Smooth muscle cell (in vitro differentiated cells): ENCODE results near the gene OSBPL1A. TPM values are rescaled to one million over a fixed set of nuclear protein-coding genes. Genes with fewer than 3 reads are reported as not detected.

Source experiments
- DNase-seq: peaks from one replicate; lab custom pipeline; 2025; ENCODE audit not compliant: unreplicated experiment; lab: John Stamatoyannopoulos, UW
- H2AFZ ChIP-seq: fragments of 200-600 bp; sonication (generic); 2 replicates; pipeline ENCODE4 v1.6.0; 2016; ENCODE audit warnings: antibody characterized with exemption, low read depth, mild to moderate bottlenecking
- H3F3A ChIP-seq: fragments of 200-600 bp; sonication (generic); 2 replicates; pipeline ENCODE4 v1.6.0; 2017; ENCODE audit warnings: antibody characterized with exemption, low read depth
- H3K27ac ChIP-seq: fragments of 200-600 bp; sonication (generic); 2 replicates; pipeline ENCODE4 v1.5.1; 2016; ENCODE audit warnings: low read depth, mild to moderate bottlenecking
- H3K27me3 ChIP-seq: fragments of 200-600 bp; sonication (generic); 2 replicates; pipeline ENCODE4 v1.6.1; 2016; ENCODE audit warnings: low read depth, mild to moderate bottlenecking
- H3K36me3 ChIP-seq: fragments of 200-600 bp; sonication (generic); 2 replicates; pipeline ENCODE4 v1.5.1; 2016; ENCODE audit warnings: low read depth
- H3K4me1 ChIP-seq: fragments of 200-600 bp; sonication (generic); 2 replicates; pipeline ENCODE4 v1.5.1; 2016; ENCODE audit warnings: low read depth
- H3K4me2 ChIP-seq: fragments of 200-600 bp; sonication (generic); 2 replicates; pipeline ENCODE4 v1.6.0; 2016; ENCODE audit warnings: mild to moderate bottlenecking
- H3K4me3 ChIP-seq: fragments of 200-600 bp; sonication (generic); 2 replicates; pipeline ENCODE4 v1.5.1; 2016; ENCODE audit warnings: mild to moderate bottlenecking
- H3K79me2 ChIP-seq: fragments of 200-600 bp; sonication (generic); 2 replicates; pipeline ENCODE4 v1.6.0; 2016; ENCODE audit warnings: low read depth, mild to moderate bottlenecking
- H3K9ac ChIP-seq: fragments of 200-600 bp; sonication (generic); 2 replicates; pipeline ENCODE4 v1.6.0; 2016; ENCODE audit warnings: low read depth
- H3K9me3 ChIP-seq: fragments of 200-600 bp; sonication (generic); replicated peaks from 2 replicates; pipeline ENCODE4 v1.5.1; 2016; ENCODE audit warnings: low read depth
- H4K20me1 ChIP-seq: fragments of 200-600 bp; sonication (generic); 2 replicates; pipeline ENCODE4 v1.6.0; 2016; ENCODE audit warnings: low read depth
- CTCF ChIP-seq: fragments of 200-600 bp; sonication (generic); IDR thresholded peaks from 2 replicates; pipeline ENCODE4 v1.5.1; 2017; ENCODE audit warnings: borderline replicate concordance, mild to moderate bottlenecking, antibody characterized with exemption; ENCODE audit not compliant: insufficient read depth, poor library complexity, severe bottlenecking
- WGBS: methylation state at CpG from one replicate; pipeline ENCODE4 v1.1.7; 2016; ENCODE audit warnings: low lambda C conversion rate; 5-methylcytosine and 5-hydroxymethylcytosine counted together
- polyA plus RNA-seq: library from polyadenylated mRNA; unstranded; fragments of >200 nt; fragmentation: Nextera tagmentation; extraction: Ambion mirVana; gene quantifications from 2 replicates; pipeline ENCODE4 v1.2.1, GENCODE V29; 2016
- total RNA-seq: library from RNA; depleted of rRNA; stranded (reverse); fragments of >200 nt; gene quantifications from 2 replicates; pipeline ENCODE4 v1.2.3, GENCODE V29; 2014

OSBPL1A gene
- total and polyA plus RNA-seq, 2 experiments from 2014 or later: 15.3 to 23.4 TPM

- WGBS: 59% methylated on average over 2 of the region's 2 CpGs
- H3K36me3 ChIP-seq: no peaks in the 10 kb centered on the region
- no peak for DNase-seq
- no peak overlapping the region for H3K4me2 ChIP-seq
- peaks cover 3% of the 10 kb centered on the region for H4K20me1 ChIP-seq
- H3K4me3 ChIP-seq: no peak overlapping the region
- H3F3A ChIP-seq: no peaks in the 10 kb centered on the region
- H3K9ac ChIP-seq: no peak overlapping the region
- peaks cover 4% of the 10 kb centered on the region for H3K79me2 ChIP-seq
- TF ChIP-seq CTCF: no peak
- no peak overlapping the region for H2AFZ ChIP-seq
- H3K27me3 ChIP-seq: no peaks in the 10 kb centered on the region
- H3K9me3 ChIP-seq: no peaks in the 10 kb centered on the region
- H3K27ac ChIP-seq: no peak overlapping the region
- H3K4me1 ChIP-seq: no peaks in the 10 kb centered on the region
Measured at GRCh38 chr18:24248359-24248758, 149.3 kb downstream of the OSBPL1A start.

GRCh38 chr18:24246143-24246542, 151.5 kb downstream of the OSBPL1A start:
- Histone ChIP-seq H3K9me3 (no peaks in the 10 kb centered on the region), H3K79me2 (peaks cover 4% of the 10 kb centered on the region), H3K4me2 (no peak overlapping the region), H3K9ac (no peak overlapping the region), H3K4me1 (no peaks in the 10 kb centered on the region), H4K20me1 (peaks cover 3% of the 10 kb centered on the region), H3K27me3 (no peaks in the 10 kb centered on the region), H2AFZ (no peak overlapping the region), H3K36me3 (no peaks in the 10 kb centered on the region), H3K27ac (no peak overlapping the region), H3K4me3 (no peak overlapping the region), H3F3A (no peaks in the 10 kb centered on the region)
- DNase-seq: no peak
- TF ChIP-seq CTCF: no peak
- WGBS: 97% methylated on average over 3 of the region's 3 CpGs

GRCh38 chr18:24244698-24245097, 152.9 kb downstream of the OSBPL1A start:
- no peak overlapping the region for H3K4me3 ChIP-seq
- H2AFZ ChIP-seq: no peak overlapping the region
- H3K36me3 ChIP-seq: no peaks in the 10 kb centered on the region
- 96% methylated on average over 5 of the region's 5 CpGs for WGBS
- no peak for TF ChIP-seq CTCF
- peaks cover 4% of the 10 kb centered on the region for H3K79me2 ChIP-seq
- H3K4me1 ChIP-seq: no peaks in the 10 kb centered on the region
- no peaks in the 10 kb centered on the region for H3K27me3 ChIP-seq
- no peak overlapping the region for H3K9ac ChIP-seq
- H3F3A ChIP-seq: no peaks in the 10 kb centered on the region
- peaks cover 3% of the 10 kb centered on the region for H4K20me1 ChIP-seq
- no peak overlapping the region for H3K4me2 ChIP-seq
- no peak for DNase-seq
- H3K27ac ChIP-seq: no peak overlapping the region
- no peaks in the 10 kb centered on the region for H3K9me3 ChIP-seq

GRCh38 chr18:24243677-24244076, 153.9 kb downstream of the OSBPL1A start:
- Histone ChIP-seq H3K4me2 (no peak overlapping the region), H3K79me2 (peaks cover 4% of the 10 kb centered on the region), H3F3A (no peaks in the 10 kb centered on the region), H3K36me3 (no peaks in the 10 kb centered on the region), H3K9ac (no peak overlapping the region), H3K9me3 (no peaks in the 10 kb centered on the region), H3K27me3 (no peaks in the 10 kb centered on the region), H3K27ac (no peak overlapping the region), H3K4me1 (no peaks in the 10 kb centered on the region), H3K4me3 (no peak overlapping the region), H4K20me1 (peaks cover 3% of the 10 kb centered on the region), H2AFZ (no peak overlapping the region)
- DNase-seq: no peak
- no peak for TF ChIP-seq CTCF
- 89% methylated on average over 1 of the region's 1 CpG for WGBS
